CD4-positive, alpha-beta T cell treated with Interleukin-4 for 4 hours (primary cell): Measurements from ENCODE around the gene CCM2L.
A peak's percentile ranks its signal among the peaks of the same experiment; 100 is the strongest.

Experiments
- DNase-seq: peaks from one replicate; pipeline ENCODE4 v3.0.0-alpha.2; 2020

CCM2L gene

DNA sequence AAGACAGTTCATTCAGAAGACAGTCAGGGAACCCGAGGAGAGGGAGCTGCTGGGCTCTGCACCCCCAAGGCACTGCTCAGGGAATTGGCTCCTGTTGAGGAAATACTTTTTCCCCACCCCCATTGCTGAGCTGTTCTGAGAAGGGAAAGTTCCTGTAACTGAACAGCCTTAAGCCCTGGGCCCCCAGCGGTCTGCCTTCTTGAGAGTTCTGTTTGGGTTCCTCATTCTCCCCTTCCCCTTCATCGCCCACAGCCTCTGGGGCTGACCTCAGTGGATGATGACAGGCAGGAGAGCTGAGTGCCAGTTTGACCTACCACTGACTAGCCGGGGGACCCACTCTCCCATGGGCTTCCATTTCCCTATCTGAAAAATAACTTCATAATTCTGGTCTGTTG lies 52.5 kb downstream of the CCM2L start:
- peak; percentile 14 for DNase-seq

DNA sequence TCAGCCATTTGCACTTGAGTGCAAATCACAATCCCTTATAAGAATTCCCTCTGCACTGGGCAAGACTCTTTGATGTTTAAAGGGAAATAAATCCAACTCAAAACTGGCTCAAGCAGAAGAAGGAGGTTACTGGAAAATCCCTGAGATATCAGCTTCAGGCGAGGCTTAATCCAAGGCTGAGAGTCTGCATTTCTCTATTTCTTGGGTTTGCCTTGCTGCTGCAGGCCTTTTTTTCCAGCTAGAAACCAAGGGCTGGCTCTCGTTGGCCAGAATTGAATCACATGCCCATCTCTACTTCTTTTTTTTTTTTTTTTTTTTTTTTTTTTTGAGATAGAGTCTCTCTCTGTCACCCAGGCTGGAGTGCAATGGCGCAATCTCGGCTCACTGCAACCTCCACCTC lies 53.5 kb downstream of the CCM2L start:
- DNase-seq: no peak

DNA sequence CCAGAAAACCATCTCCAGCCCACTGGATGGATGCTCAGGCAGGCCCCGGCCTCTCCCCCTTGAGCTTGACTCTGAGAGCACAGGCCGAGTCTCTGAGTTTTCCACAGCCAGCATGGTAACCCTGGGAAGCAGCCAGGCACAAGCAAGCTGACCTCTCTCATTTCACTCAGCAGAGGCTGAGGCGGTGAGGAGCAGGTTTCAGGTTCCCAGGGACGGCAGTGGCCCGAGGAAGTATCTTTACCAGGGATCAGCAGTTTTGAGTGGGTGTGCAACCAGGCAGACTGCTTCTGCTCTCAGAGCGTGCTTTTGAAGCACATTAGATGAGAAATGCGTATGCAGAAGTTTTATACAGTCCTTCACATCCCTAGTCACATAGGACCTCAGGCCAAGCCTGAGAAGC lies 54.4 kb downstream of the CCM2L start:
- no peak for DNase-seq

DNA sequence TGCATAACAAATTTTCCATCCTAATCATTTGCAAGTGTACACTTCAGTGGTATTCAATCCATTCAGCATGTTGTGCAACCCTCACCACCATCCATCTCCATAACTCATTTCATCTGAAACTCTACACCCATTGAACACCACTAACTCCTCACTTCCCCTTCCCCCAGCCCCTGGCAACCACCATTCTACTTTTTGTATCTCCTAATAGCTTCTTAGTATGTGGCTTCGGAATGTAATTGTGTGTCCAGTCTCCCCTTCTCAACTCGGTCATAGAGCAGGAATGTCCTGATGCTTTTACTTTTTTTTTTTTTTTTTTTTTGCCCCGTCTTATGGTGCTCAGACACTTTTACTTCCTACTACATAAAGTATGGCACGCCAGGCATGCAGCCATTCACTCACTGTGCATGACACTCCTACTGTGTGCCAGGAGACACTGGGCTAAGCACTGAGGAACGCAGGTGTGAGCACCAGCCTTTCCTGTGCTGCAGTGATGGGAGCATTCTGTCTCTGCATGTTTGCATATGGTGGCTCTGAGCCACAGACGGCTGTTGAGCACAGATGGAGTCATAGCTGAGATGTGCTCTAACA lies 57.1 kb downstream of the CCM2L start:
- DNase-seq: no peak

DNA sequence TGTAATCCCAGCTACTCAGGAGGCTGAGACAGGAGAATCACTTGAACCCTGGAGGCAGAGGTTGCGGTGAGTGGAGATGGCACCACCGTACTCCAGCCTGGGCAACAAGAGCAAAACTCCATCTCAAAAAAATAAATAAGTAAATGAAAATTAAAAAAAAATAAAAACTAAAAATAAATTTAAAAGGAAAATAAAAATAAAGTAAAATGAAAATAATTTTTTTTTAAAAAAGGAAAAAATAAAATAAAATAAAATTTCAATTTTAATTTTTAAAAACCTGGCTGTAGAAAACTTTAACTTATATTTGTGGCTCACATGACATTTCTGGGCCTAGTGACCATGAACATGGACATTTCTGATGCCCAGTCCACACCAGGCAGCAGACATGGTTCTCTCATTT lies 57.9 kb downstream of the CCM2L start:
- DNase-seq: no peak

DNA sequence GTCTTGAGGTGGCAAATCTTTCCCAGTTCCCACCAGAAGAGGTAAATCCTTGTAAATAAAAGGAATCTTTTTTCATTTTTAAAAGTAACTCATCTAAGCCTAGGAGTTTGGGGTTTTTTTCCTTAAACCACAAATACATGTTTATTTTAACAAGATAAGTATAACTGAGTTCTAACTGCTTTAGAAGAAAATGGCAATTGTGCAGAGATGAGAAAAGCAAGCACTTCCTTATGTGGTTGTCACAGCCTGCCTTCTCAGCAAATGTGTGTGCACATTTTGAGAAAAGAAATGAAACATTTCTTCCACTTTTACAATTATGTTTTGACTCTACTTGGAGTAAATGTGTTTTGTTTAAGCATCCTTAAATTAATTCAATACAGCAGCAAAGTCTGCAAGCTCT lies 59.5 kb downstream of the CCM2L start:
- no peak for DNase-seq

DNA sequence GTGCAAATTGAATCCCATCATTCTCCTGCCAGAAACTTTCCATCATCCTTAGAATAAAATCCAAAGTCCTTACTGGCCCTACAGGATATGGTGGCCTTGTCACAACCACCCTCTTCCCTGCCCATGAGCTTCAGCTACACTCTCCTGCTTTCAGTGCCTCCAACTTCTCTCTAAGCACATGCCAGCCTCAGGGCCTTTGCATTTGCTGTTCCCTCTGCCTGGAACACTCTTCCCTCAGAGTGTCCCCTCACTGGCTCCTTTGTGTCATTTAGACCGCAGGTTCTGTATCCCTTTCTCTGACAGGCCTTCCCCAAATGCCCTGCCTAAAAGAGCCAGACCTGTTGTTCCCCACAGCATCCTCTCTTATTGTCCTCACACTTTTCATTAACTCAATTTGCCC lies 60.0 kb downstream of the CCM2L start:
- no peak for DNase-seq

DNA sequence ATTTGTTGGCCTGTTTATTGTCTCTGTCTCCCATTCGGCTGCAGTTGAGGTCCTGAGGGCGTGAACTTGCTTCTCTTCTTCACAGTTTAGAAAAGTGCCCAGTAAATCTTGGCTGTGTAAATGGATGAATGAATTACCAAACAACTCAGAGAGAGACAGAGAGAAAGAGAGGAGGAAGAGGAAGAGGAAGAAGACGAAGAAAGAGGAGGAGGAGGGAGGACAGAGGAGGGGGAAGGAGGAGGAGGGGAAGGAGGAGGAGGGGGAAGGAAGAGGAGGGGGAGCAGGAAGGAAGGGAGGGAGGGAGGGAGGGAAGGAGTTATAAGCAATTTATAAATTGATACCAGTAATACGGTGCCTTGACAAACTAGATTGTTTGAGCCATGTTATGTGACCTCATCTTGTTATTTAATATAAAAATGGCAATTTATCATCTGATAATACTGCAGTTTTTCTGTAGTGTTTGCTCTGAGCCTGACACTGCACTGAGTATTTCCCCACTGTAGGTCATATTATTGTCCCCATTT lies 60.5 kb downstream of the CCM2L start:
- no peak for DNase-seq

DNA sequence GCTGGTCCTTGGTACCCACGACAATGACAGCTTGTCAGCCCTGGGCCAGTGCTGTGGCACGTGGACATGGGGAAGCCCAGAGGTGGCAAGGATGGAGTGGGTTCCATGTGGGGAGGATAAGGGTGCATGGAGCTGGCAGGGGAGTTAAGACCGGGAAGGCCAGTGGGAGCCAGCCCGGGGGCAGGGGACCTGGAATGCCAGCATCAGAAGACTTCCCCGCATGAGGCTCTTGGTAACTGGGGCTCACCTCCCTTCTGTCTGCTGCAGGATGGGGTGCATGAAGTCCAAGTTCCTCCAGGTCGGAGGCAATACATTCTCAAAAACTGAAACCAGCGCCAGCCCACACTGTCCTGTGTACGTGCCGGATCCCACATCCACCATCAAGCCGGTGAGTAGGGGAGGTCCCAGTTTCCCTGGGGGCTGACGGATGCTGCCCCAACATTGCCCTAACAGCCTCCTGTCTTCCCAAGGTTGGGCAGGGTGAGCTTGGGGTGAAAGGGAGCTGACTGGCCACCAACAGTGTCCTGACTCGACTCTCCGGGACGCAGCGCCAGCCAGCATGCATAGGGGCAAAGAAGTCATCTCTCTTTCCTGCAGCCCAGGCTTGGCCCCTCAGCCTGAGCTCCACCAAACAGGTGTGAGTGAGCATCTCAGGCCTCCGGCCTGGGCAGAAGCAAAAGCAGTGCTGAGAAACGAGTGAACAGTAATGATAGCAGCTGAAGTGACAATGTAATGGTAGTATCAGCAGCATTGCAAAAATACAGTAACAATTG lies 61.3 kb downstream of the CCM2L start:
- DNase-seq: no peak

DNA sequence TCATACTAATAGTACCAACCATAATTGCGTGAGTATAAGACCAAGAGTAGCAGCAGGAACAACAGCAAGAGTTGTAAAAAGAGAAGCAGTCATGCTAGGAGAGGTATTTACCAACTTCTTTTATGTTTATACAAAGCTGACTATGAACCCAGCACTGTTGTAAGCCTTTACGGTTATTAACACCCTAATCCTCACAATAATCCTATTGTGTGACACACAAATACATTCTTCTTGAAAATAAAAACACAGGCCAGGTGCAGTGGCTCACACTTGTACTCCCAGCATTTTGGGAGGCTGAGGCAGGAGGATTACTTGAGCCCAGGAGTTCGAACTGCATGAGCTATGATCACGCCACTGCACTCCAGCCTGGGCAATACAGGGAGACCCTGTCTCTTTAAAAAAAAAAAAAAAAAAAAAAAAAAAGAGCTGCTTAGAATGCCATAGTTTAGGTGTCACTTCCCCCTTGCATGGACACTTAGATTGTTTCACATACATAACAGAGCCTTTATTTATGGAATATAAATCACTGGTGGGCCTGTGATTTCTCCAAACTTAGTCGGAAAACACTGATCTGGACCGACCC lies 62.0 kb downstream of the CCM2L start:
- no peak for DNase-seq

DNA sequence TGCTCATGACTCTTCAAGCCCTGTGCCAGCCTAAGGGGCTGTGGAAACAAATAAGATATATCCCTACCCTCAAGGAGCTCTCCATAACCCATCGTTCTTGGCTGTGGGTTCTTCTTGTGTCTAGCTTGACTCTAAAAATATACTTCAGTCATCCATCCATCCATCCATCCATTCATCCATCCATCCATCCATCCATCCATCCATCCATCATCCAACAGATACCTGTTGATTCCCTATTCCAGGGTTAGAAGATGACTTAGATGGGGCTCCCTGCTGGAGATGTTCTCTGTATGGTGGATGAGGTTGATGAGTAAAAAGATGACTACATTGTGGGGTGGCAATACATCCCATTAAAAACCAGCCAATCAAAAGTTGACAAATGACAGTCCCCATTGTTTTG lies 65.3 kb downstream of the CCM2L start:
- DNase-seq: no peak

DNA sequence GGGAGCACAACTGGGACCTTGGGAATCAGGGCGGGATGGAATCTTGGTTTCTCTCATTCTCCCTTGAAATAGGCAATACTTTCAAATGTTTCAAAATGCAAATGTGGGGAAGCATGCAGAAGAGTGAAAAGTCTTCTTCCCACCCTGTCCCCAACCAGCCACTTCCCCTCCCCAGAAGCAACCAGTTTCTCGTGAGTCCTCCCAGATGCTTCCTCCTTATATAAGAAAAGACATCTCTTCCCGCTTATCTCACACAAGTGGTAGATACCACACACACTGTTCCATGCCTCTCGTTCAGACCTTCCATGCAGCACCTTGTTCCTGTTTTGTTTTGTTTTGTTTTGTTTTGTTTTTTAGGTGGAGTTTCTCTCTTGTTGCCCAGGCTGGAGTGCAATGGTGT lies 67.0 kb downstream of the CCM2L start:
- DNase-seq: no peak

DNA sequence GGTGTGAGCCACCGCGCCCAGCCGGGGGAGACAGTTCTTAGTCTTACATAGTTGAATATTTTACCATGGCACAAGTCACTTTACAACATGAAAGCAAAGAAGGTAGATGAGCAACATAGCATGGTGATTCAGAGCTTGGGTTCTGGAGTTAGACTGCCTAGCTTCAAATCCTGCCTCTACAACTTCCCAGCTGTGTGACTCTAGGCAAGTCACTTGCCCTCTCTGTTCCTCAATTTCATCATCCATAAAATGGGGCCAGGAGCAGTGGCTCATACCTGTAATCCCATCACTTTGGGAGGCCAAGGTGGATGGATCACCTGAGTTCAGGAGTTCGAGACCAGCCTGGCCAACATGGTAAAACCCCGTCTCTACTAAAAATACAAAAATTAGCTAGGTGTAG lies 68.1 kb downstream of the CCM2L start:
- DNase-seq: no peak

DNA sequence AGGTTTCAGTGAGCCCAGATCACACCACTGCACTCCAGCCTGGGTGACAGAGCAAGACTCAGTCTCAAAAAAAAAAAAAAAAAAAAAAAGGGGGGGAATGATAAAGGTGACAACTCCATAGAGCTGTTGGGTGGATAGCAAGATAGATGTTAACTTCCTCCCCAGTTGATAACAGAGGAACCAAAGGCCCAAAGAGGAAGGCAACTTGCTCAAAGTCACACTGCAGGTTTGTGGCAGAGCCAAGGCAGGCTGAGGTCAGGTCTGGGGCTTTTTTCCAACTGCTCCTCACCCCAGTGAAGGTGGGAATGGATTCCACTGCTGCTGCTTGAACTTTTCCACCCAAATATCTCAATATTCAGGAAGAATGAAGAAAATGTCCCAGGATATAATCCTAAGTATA lies 68.6 kb downstream of the CCM2L start:
- DNase-seq: no peak

DNA sequence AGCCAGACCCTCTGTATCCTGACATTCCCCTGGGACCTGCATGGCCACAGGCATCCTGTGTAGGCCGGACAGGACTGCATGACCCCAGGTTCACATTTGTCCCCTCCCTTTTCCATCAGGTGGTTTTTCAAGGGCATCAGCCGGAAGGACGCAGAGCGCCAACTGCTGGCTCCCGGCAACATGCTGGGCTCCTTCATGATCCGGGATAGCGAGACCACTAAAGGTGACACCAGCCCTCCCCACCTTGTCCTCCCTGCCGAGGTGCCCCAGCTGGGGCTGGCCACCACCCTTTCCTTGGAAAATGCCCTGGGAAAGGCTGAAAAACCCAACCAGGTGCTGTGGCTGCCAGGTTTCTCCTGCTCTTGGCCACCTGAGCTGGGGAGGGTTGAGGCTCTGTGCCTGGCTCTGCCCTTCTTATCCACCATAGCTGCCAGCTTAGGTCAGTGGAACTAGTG lies 69.4 kb downstream of the CCM2L start:
- DNase-seq: no peak

DNA sequence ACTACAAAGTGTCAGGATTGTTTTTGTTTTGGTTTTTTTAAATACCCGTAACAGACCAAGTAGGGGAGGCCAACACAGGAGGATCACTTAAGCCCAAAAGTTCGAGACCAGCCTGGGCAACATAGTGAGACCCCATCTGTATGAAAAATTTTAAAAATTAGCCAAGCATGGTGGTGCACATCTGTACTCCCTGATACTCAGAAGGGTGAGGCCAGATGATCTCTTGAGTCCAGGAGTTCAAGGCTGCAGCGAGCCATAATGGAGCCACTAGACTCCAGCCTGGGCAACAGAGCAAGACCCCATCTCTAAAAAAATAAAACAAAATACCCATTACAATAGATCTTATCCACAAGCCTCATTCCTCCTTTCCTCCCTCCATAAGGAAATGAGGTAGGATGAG lies 70.5 kb downstream of the CCM2L start:
- no peak for DNase-seq
